DMS 273 (cell line): ENCODE data around the gene VWA5A.
"Not testable (repeated sequence)": the region's sequence is repeated elsewhere in the genome, so short reads cannot be mapped to it uniquely, and the experiment has no call there.

ENCODE experiments used
- DNase-seq: peaks from one replicate; lab custom pipeline; 2025; ENCODE audit not compliant: unreplicated experiment; lab: John Stamatoyannopoulos, UW

Gene VWA5A

GRCh38 chr11:124168796-124169195, 53.5 kb downstream of the VWA5A start:
- DNase-seq = no peak

DNA sequence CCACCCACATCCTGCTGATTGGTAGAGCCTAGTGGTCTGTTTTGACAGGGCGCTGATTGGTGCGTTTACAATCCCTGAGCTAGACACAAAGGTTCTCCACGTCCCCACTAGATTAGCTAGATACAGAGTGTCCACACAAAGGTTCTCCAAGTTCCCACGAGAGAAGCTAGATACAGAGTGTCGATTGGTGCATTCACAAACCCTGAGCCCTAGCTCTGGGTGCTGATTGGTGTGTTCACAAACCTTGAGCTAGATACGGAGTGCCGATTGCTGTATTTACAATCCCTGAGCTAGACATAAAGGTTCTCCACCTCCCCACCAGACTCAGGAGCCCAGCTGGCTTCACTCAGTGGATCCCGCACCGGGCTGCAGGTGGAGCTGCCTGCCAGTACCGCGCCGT, 55.1 kb downstream of the VWA5A start:
- not testable (repeated sequence) for DNase-seq

- DNase-seq = no peak
Observed at GRCh38 chr11:124170801-124171586, 55.7 kb downstream of the VWA5A start.

GRCh38 chr11:124172101-124172500, 56.9 kb downstream of the VWA5A start:
- DNase-seq = peak; percentile 10

DNA sequence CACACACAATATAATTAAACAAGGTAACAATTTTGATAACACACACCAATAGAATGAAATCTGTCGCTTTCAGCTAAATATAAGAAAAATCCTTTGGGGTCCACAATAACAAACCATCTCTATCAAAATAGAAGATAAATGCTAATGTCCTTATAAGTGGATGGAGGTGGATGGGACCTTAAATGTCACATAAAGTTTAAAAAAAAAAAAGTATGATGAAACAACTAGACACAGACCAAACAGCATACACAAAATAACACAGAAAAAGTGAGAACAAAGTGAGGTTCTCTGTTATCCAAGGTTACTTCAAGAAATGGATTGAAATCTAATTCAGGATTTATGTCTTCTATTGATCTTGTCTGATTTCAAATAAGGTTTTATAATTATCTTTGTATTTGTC, 57.3 kb downstream of the VWA5A start:
- DNase-seq = no peak

DNA sequence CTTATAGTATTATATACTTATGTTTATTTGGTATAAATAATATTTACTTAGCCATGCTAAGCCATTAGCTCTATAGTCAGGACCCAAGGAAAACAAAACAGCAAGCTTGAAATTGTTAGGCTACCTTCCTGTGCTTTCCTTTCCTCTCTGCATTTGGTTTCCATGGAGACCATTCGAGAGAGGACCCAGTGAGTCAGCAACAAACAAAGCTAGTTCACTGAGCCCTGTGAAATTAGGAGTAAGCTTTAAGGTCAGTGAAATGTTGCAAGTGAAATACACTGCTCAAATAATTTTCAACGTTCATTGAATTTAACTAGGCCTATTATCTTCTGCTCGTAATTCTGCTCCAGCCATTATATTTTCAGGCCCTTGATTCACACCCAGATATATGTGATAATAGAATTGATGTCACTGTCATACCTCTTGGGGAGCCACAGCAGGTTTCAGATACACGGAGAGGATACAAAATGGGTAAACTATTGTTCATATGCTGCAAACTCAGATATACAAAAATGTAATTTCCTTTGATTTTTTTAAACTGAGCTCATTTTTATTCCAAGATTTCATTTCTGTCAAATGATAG, 58.8 kb downstream of the VWA5A start:
- DNase-seq = peak; percentile 64

- no peak for DNase-seq
Observed at GRCh38 chr11:124176925-124177715, 61.9 kb downstream of the VWA5A start.

DNA sequence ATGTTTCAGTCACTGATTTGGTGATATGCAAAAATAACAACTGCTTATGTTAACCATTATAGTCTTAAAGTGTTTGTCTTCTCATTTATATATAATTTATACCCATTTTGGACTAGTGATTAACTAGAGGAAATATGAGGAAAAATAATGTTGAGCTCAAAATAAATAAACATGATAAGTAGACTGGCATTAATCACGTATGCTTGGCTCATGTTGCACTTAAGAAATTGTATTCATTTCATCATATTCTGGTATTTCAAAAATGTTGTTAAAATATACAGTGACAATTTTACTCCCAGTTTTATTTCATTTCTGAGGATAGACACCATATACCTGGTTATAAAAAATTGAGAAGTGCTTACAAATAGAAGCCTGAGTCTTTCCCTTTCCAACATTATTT, 64.1 kb downstream of the VWA5A start:
- no peak for DNase-seq

GRCh38 chr11:124183068-124183467, 67.8 kb downstream of the VWA5A start, which contains the start of gene OR10D3:
Gene OR10D3, plus strand, starts transcription at chr11:124183345. Its CDS starts 1,925 bp downstream, at chr11:124185270.
- no peak for DNase-seq

DNA sequence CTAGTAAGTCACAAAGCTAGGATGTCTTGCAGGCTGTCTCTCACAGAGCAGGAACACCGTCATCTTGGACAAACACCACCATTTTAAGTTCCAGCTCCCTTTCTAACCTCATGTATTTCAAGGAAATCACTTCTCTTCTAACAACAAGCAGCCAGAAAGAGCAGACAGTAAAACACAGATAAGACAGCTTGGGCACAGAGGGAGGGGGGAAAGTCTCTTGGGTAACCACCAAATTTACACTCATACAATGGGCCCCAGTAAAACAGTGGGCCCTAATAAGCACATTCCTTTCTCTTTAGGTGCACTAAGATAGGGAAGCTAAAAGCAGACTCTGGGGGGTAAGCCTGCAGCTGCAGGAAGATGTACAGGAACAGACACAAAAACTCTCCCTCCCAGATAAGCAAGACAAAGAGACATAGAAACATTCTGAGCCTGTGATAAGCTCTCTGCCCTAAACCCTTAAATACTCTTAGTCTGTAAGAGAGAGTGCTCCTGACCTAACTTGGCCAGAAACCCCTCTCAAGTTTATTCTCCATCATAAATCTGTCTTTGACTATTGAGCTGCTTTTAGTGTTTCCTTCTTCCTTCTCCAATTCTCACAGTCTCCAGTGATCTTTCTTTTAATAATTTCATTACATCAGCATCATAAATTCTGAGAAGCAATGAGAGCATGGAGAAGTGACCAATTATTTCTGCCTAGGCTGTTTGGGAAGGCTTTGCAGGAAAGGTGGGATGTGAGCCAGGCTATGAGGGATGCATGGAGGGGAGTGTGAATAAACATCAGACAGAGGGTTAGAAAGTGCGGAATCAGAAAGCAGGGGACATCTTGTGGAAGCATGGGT, 75.3 kb downstream of the VWA5A start:
- DNase-seq = no peak

DNA sequence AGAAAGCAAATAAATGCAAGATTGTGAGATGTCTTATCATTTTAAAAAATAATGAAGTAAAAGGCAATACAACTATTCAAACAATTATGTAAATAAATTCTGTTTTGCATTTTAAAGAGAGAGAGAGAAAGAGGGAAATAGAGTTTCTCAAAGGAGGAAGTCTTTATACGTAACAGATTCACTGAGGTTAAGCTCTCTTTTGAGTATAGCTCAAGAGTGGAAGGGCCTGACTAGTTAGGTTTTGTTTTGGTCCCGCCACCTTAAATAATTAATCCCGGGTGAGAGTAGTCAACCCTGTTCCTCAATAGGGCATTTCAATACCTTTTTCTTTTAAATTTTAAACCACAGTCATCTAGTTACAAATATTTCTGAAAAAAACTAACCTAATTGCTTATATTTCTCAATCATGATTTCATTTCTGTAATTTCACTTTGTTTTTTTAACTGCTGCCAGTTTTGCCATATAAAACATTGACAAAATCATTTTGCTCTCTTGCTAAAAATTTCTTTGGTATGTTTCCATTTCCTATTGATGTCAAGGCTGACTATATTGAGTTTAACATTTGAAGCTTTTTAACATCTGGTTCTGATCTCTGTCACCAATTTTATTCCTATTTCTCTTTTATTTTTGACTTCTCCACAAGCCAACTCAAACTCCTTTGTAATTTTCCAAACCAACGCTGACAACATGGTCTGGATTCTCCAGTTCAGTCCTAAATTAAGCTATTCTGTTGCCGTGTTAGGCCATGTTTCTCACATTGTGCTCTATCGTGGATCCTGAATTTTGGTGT, 78.2 kb downstream of the VWA5A start:
- DNase-seq = no peak

GRCh38 chr11:124194293-124195188, 79.3 kb downstream of the VWA5A start:
- DNase-seq = peak; percentile 31

DNA sequence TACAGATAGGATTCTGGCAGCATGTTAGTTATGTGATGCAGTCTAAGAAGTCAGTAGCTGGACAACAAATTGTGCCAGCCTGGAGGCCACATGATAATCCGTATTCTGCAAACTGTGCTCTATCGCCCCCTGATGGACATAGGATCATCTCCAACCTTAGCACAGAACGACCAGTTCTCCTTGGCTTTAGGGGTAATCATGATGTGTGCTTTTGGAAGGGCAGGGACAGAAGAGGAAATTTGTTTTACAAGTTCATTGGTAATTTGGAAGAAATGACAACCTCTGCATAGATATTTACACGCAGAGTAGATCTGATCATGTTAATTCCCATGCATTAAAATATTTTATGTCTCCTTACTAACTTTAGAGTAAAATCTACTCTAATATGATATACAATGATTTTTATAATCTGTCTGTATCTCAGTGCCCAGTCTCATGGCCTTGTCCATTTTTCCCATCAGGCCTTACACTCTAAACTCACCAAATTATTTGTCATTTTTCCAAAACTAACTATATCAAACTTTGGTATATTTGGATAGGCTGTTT, 80.0 kb downstream of the VWA5A start:
- DNase-seq = peak; percentile 73
